Esophagus (tissue), 2 donors: ENCODE measurements around the gene ZNF20. TPM values are rescaled to one million over a fixed set of nuclear protein-coding genes. Genes with fewer than 3 reads are reported as not detected.
"Not testable (repeated sequence)": the region's sequence is repeated elsewhere in the genome, so short reads cannot be mapped to it uniquely, and the experiment has no call there.

Experiments
- H3K27ac ChIP-seq, 2 donors: one replicate each; pipeline ENCODE4 v1.5.1; 2013; ENCODE audit warnings: low read depth in 2 of 2, mild to moderate bottlenecking in 2 of 2, inconsistent platforms in 1 of 2, low read length in 1 of 2, moderate library complexity in 1 of 2
- H3K27me3 ChIP-seq, 2 donors: one replicate each; pipeline ENCODE4 v1.6.1; 2013; ENCODE audit warnings: low read length in 2 of 2, control low read depth in 1 of 2, mild to moderate bottlenecking in 1 of 2; ENCODE audit not compliant: insufficient read depth in 2 of 2, control insufficient read depth in 1 of 2
- H3K36me3 ChIP-seq, 2 donors: one replicate each; pipeline ENCODE4 v1.6.1; 2013; ENCODE audit warnings: low read length in 1 of 2; ENCODE audit not compliant: control insufficient read depth in 2 of 2, insufficient read depth in 2 of 2
- H3K4me1 ChIP-seq, 2 donors: one replicate each; pipeline ENCODE4 v1.6.1; 2013; ENCODE audit warnings: low read length in 1 of 2; ENCODE audit not compliant: control insufficient read depth in 2 of 2, insufficient read depth in 2 of 2
- H3K4me3 ChIP-seq, 2 donors: one replicate each; pipeline ENCODE4 v1.5.1; 2013; ENCODE audit warnings: low read length in 2 of 2, mild to moderate bottlenecking in 2 of 2, low read depth in 1 of 2, moderate library complexity in 1 of 2
- H3K9me3 ChIP-seq, 2 donors: one replicate each; pipeline ENCODE4 v1.6.1; 2013; ENCODE audit warnings: mild to moderate bottlenecking in 2 of 2, low read depth in 1 of 2, low read length in 1 of 2, moderate library complexity in 1 of 2; ENCODE audit not compliant: control insufficient read depth in 2 of 2, insufficient read depth in 1 of 2
- WGBS, 2 donors: extraction: QIAGEN DNeasy Blood & Tissue Kit; methylation state at CpG; one replicate each; pipeline ENCODE4 v1.1.7; 2013; 5-methylcytosine and 5-hydroxymethylcytosine counted together
- polyA plus RNA-seq, 2 donors: library from polyadenylated mRNA; stranded (reverse); fragments of 200-250 nt; gene quantifications; one replicate each; pipeline ENCODE4 v1.2.3, GENCODE V29; 2013
- donor health status: healthy with polysubstance abuse.
- donor health status: Bipolar disorder and iron deficiency.

ZNF20 gene
- polyA plus RNA-seq, 2 donors = 1.8 to 3.6 TPM

DNA sequence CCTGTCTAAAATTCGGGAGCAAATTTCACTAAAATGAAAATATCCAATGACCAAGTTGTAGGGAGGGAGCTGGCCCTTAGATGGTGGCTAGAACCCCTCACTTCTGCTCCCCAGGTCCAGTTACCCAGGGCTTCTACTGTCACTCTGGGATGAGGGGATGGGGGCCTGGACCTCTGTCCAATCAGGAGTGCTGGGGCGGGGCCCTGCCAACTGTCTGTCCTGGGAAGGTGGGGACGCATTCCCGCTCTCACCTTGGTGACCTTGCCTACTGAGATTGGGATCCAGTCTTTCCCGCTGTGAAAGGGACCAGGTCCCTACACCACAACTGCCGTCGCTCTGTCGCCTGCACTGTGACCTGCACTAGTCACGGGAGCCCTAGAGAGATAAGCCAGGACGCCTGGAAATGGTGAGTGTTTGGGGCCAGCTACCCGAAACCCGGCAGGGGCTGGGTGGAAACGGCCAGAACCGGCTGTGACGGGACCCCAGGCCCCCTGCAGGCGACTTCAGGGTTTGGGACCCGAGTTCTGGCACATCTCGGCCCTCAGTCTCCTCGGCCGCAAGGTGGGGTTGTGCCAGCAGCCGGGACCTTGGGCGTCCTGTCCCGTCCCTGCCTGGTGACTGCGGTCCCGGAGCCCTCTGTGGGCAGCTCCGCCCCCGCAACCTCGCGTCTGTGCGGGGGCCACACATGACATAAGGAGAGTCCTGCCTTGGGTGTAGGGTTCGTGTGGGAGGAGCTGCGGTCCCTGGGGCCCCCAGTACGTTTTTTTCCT, 22.8 kb downstream of the ZNF20 start:
- Histone ChIP-seq H3K4me3 (no peak overlapping the region), H3K9me3 (peaks cover 7 to 8% of the 10 kb centered on the region in 2 donors), H3K36me3 (peaks cover 0 to 2% of the 10 kb centered on the region in 2 donors), H3K27me3 (no peaks in the 10 kb centered on the region), H3K4me1 (no peaks in the 10 kb centered on the region), H3K27ac (no peak overlapping the region)
- 72 to 77% methylated on average over 33 of the region's 33 CpGs for WGBS, 2 donors

DNA sequence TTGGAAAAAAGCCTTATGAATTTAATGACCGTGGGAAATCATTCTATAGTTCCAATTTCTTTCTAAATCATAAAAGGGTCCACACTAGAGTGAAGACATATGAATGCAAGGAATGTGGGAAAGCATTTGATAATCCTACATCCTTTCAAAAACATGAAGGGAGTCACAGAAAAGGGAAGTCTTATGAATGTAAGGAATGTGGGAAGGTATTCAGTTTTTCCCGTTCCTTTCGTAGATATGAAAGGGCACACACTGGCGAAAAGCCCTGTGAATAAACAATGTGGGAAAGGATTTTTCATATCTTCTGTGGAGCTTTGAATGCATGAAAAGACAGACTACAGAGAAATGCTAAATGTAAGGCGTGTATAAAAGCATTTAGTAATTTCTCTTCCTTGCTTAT, 27.0 kb downstream of the ZNF20 start:
- no peak overlapping the region for H3K27ac ChIP-seq
- peaks cover 7 to 8% of the 10 kb centered on the region in 2 donors for H3K9me3 ChIP-seq
- no peaks in the 10 kb centered on the region for H3K27me3 ChIP-seq
- no peak overlapping the region for H3K4me3 ChIP-seq
- no peaks in the 10 kb centered on the region for H3K4me1 ChIP-seq
- WGBS, 2 donors = 94 to 95% methylated on average over 5 of the region's 5 CpGs
- peaks cover 0 to 2% of the 10 kb centered on the region in 2 donors for H3K36me3 ChIP-seq

DNA sequence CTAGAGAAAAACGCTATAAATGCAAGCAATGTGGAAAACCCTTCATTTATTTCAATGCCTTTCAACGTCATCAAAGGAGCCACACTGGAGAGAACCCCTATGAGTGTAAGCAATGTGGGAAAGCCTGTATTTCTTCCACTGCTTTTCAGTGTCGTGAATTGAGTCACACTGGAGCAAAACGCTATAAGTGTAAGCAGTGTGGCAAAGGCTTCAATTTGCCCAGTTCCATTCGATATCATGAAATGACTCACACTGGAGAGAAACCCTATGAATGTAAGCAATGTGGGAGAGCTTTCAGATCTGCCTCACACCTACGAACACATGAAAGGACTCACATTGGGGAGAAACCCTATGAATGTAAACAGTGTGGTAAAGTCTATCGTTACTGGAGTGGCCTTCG, 27.4 kb downstream of the ZNF20 start:
- 85 to 88% methylated on average over 8 of the region's 8 CpGs for WGBS, 2 donors
- H3K4me1 ChIP-seq = no peaks in the 10 kb centered on the region
- H3K4me3 ChIP-seq = no peak overlapping the region
- no peaks in the 10 kb centered on the region for H3K27me3 ChIP-seq
- H3K36me3 ChIP-seq = peaks cover 0 to 2% of the 10 kb centered on the region in 2 donors
- no peak overlapping the region for H3K27ac ChIP-seq
- peaks cover 6 to 8% of the 10 kb centered on the region in 2 donors for H3K9me3 ChIP-seq

DNA sequence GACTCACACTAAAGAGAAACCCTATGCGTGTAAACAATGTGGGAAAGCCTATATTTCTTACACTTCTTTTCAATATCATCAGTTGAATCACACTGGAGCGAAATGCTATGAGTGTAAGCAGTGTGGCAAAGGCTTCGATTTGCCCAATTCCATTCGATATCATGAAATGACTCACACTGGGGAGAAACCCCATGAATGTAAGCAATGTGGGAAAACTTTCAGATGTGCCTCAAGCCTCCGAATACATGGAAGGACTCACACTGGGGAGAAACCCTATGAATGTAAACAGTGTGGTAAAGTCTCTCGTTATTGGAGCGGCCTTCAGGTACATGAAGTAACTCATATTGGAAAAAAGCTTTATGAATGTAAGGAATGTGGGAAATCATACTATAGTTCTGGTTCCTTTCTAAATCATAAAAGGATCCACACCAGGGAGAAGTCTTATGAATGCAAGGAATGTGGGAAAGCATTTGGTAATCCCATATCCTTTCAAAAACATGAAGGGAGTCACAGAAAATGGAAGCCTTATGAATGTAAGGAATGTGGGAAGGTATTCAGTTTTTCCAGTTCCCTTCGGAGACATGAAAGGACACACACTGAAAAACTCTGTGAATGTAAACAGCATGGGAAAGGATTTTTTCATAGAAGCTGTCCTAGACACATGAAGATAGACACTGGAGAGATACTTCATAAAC, 28.1 kb downstream of the ZNF20 start:
- Histone ChIP-seq H3K27me3 (no peaks in the 10 kb centered on the region), H3K27ac (no peak overlapping the region), H3K4me3 (no peak overlapping the region), H3K9me3 (peaks cover under 1 to 4% of the 10 kb centered on the region in 2 donors), H3K36me3 (peaks cover 0 to 2% of the 10 kb centered on the region in 2 donors), H3K4me1 (no peaks in the 10 kb centered on the region)
- 92 to 95% methylated on average over 8 of the region's 8 CpGs for WGBS, 2 donors

DNA sequence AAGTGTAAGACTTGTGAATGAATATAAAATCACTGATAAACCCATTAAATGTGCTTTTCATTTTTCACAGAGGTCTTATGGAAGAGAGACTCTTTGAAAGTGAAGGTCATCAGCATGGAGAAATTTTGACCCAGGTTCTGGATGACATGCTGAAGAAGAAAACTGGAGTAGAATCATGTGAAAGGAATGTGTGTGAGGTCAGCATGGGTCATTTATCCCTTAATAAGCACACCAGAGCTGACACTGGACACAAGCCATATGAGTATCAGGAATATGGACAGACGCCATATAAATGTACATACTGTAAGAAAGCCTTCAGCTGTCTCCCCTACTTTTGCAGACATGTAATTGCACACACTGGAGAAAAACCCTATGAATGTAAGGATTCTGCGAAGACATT, 29.0 kb downstream of the ZNF20 start:
- Histone ChIP-seq H3K27ac (no peak overlapping the region), H3K4me3 (no peak overlapping the region), H3K36me3 (no peaks in the 10 kb centered on the region), H3K4me1 (no peaks in the 10 kb centered on the region), H3K27me3 (no peaks in the 10 kb centered on the region), H3K9me3 (peaks cover 2% of the 10 kb centered on the region in 2 donors)
- 46 to 50% methylated on average over 2 of the region's 2 CpGs for WGBS, 2 donors

DNA sequence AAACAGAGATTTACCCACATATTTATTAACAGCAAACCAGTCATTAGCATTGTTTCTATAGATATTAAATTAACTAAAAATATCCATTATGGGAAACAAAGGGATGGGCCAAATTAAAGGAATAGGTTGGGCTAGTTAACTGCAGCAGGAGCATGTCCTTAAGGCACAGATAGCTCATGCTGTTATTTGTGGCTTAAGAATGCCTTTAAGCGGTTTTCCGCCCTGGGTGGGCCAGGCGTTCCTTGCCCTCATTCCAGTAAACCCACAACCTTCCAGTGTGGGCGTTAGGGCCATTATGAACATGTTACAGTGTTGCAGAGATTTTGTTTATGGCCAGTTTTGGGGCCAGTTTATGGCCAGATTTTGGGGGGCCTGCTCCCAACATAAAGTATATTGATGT, 36.2 kb downstream of the ZNF20 start:
- not testable (repeated sequence) for H3K4me1 ChIP-seq, H3K4me3 ChIP-seq, H3K9me3 ChIP-seq, H3K27me3 ChIP-seq, H3K27ac ChIP-seq, H3K36me3 ChIP-seq
- 92 to 95% methylated on average over 4 of the region's 4 CpGs for WGBS, 2 donors

DNA sequence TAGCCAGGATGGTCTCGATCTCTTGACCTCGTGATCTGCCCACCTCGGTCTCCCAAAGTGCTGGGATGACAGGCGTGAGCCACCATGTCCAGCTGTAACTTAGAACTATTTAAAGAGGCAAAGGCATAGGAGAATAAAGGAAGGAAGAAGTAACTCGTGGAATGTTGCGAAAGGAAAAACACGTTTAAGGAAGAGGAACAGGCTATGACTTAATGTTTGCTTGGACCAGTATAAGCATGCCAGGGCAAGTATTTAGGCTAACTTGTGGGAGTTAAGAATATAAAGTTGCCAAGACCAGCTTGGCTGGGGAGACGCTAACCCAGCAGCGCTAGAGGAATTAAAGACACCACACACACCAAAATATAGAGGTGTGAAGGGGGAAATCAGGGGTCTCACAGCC, 42.1 kb downstream of the ZNF20 start:
- Histone ChIP-seq H3K4me3 (no peak overlapping the region), H3K9me3 (no peaks in the 10 kb centered on the region), H3K36me3 (no peaks in the 10 kb centered on the region), H3K27ac (no peak overlapping the region), H3K4me1 (no peaks in the 10 kb centered on the region), H3K27me3 (no peaks in the 10 kb centered on the region)
- 78 to 87% methylated on average over 9 of the region's 9 CpGs for WGBS, 2 donors

DNA sequence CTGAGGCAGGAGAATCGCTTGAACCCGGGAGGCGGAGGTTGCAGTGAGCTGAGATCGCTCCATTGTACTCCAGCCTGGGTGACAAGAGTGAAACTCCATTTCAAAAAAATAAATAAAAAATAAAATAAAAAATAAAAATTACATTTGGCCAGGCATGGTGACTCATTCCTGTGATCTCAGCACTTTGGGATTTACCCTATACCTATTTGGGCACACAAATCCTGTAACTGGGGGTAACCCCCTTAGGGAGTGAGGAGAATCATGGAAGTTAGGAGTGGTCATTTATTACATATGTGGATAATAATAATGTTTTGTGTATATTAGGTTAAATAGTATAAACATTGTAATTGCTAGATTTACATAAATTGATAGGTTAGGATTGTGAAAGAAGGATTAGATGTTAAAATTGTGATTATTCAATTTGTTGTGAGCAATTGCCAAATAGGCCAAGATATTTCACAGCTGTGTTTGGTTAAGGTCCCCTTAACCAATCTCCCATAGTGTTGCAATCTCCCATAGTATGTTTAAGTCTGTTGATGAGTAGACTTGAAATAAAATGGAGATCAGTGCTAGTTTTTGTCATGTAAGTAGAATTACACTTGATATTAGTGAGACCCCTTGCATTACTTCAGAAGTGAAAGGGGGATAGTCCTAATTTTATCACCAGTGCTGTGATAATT, 44.9 kb downstream of the ZNF20 start:
- Histone ChIP-seq H3K27me3 (no peaks in the 10 kb centered on the region), H3K36me3 (no peaks in the 10 kb centered on the region), H3K9me3 (no peaks in the 10 kb centered on the region), H3K4me3 (no peak overlapping the region), H3K4me1 (no peaks in the 10 kb centered on the region), H3K27ac (no peak overlapping the region)
- WGBS, 2 donors = 96 to 99% methylated on average over 4 of the region's 4 CpGs

DNA sequence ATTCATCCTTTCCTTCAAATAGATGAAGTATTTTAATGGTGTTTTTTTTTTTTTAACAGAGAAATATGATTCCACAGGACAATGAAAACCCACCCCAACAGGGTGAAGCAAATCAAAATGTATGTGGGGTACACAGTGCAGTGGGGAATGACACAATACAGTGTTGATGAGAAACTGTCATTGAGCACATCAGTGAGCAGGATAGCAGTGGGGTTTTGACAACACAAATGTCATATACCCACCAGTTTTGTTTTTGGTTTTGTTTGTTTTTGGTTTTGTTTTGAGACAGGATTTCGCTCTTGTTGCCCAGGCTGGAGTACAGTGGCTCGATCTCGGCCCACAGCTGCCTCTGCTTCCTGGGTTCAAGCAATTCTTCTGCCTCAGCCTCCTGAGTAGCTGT, 46.4 kb downstream of the ZNF20 start:
- H3K27ac ChIP-seq = no peak overlapping the region
- no peak overlapping the region for H3K4me3 ChIP-seq
- H3K9me3 ChIP-seq = no peaks in the 10 kb centered on the region
- H3K4me1 ChIP-seq = no peaks in the 10 kb centered on the region
- no peaks in the 10 kb centered on the region for H3K36me3 ChIP-seq
- no peaks in the 10 kb centered on the region for H3K27me3 ChIP-seq
- 93 to 96% methylated on average over 3 of the region's 3 CpGs for WGBS, 2 donors
